GM12878 (cell line): ENCODE data around the gene NIPAL4. TPM values are rescaled to one million over a fixed set of nuclear protein-coding genes. Genes with fewer than 3 reads are reported as not detected.

ENCODE experiments used
- BACH1 ChIP-seq: fragments of 450-650 bp; IDR thresholded peaks from 2 replicates; pipeline ENCODE4 v1.6.1; 2017; ENCODE audit warnings: mild to moderate bottlenecking, borderline replicate concordance
- CHD2 ChIP-seq: IDR thresholded peaks from 2 replicates; pipeline ENCODE4 v1.6.1; 2011; ENCODE audit warnings: low read depth, low read length, improper control_type of control experiment, borderline replicate concordance
- EED ChIP-seq: sonication (generic); IDR thresholded peaks from 2 replicates; pipeline ENCODE4 v1.6.1; 2016; ENCODE audit warnings: antibody characterized with exemption, low read depth
- KDM1A ChIP-seq: fragments of 200-600 bp; sonication (generic); IDR thresholded peaks from 2 replicates; pipeline ENCODE4 v1.6.1; 2016; ENCODE audit warnings: borderline replicate concordance
- LARP7 ChIP-seq: fragments of 450-650 bp; IDR thresholded peaks from 2 replicates; pipeline ENCODE4 v1.6.1; 2017; ENCODE audit warnings: mild to moderate bottlenecking
- NFXL1 ChIP-seq: fragments of 450-650 bp; IDR thresholded peaks from 2 replicates; pipeline ENCODE4 v1.6.1; 2017; ENCODE audit warnings: antibody characterized with exemption, mild to moderate bottlenecking, borderline replicate concordance
- NR2F1 ChIP-seq: fragments of 450-650 bp; conservative IDR thresholded peaks from 2 replicates; pipeline ENCODE4 v1.6.1; 2017; ENCODE audit warnings: mild to moderate bottlenecking
- ZNF24 ChIP-seq: fragments of 450-650 bp; IDR thresholded peaks from 2 replicates; pipeline ENCODE4 v1.6.1; 2017; ENCODE audit warnings: antibody characterized with exemption, mild to moderate bottlenecking
- ZNF622 ChIP-seq: fragments of 450-650 bp; IDR thresholded peaks from 2 replicates; pipeline ENCODE4 v1.6.1; 2017; ENCODE audit warnings: mild to moderate bottlenecking, inconsistent platforms
- polyA plus RNA-seq, 11 experiments: library from polyadenylated mRNA; depleted of rRNA in 4 of 11; unstranded in 6 of 11; stranded (reverse) in 5 of 11; fragments of >200 nt; fragmentation: Nextera tagmentation in 4 of 11; fragmentation: Illumina TruSeq in 1 of 11; extraction: Ambion mirVana in 4 of 11; extraction: Trizol in 1 of 11; gene quantifications; 1 replicate in 1 of 11; 2 replicates in 10 of 11; pipeline versions ENCODE4 v1.2.1 to v1.2.3, GENCODE V29; 2011 to 2016; ENCODE audit warnings: inconsistent platforms in 2 of 11, missing spikeins in 2 of 11, low read depth in 1 of 11
- total RNA-seq, 4 experiments: library from RNA; depleted of rRNA in 3 of 4; stranded (reverse); fragments of >200 nt in 3 of 4; fragmentation: Illumina TruSeq in 1 of 4; extraction: Trizol in 1 of 4; gene quantifications; 2 replicates each; pipeline versions ENCODE4 v1.2.1 to v1.2.3, GENCODE V29; 2013 to 2021
- TF ChIP-seq, protein P1 (sequence below): fragments of 450-650 bp; IDR thresholded peaks from 2 replicates; pipeline ENCODE4 v1.6.1; 2017; ENCODE audit warnings: mild to moderate bottlenecking, moderate library complexity

NIPAL4 gene
- total and polyA plus RNA-seq, 10 of the 15 experiments (the other 5 are each of a cell fraction or from before 2014, with no cell fraction given), result 0.11 to 15.5 (median 5.9) TPM

DNA sequence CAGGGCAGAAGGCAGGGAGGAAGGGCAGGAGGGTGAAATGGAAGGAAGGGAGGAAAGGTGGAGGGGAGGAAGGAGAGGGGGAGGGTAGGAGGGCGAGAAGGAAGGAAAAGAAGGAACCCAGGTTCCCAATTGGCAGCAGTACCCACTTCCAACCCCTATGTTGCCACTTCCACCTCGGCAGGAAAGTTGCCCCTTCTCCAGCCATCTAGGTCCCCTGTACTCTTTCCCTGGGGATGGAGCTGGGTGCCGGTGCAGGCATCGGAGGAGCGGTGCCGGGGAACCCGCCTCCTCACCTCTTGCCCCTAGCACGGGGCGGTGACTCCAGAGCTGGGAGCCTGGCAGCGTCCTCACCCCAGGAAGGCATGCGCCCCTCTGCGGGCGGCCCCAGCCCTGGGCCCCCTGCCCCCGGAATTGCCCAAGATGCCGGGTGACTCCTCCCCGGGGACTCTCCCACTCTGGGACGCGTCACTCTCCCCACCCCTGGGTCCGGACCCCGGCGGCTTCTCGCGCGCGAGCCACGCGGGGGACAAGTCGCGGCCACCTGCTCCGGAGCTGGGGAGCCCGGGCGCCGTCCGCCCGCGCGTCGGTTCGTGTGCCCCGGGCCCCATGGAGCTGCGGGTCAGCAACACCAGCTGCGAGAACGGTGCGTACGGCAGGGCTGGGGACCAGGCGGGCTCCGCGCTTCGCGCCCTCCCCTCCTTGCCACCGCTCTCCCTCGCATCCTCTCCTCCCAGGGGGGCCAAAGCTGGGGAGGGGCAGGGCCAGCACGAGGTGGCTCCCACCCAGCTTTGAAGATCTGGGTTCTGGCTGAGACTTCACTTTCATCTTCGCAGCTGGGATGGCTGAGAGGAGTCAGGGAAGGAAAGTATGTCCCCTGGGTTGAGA lies at the start of gene NIPAL4 (continued):
- TF ChIP-seq, protein P1, sequence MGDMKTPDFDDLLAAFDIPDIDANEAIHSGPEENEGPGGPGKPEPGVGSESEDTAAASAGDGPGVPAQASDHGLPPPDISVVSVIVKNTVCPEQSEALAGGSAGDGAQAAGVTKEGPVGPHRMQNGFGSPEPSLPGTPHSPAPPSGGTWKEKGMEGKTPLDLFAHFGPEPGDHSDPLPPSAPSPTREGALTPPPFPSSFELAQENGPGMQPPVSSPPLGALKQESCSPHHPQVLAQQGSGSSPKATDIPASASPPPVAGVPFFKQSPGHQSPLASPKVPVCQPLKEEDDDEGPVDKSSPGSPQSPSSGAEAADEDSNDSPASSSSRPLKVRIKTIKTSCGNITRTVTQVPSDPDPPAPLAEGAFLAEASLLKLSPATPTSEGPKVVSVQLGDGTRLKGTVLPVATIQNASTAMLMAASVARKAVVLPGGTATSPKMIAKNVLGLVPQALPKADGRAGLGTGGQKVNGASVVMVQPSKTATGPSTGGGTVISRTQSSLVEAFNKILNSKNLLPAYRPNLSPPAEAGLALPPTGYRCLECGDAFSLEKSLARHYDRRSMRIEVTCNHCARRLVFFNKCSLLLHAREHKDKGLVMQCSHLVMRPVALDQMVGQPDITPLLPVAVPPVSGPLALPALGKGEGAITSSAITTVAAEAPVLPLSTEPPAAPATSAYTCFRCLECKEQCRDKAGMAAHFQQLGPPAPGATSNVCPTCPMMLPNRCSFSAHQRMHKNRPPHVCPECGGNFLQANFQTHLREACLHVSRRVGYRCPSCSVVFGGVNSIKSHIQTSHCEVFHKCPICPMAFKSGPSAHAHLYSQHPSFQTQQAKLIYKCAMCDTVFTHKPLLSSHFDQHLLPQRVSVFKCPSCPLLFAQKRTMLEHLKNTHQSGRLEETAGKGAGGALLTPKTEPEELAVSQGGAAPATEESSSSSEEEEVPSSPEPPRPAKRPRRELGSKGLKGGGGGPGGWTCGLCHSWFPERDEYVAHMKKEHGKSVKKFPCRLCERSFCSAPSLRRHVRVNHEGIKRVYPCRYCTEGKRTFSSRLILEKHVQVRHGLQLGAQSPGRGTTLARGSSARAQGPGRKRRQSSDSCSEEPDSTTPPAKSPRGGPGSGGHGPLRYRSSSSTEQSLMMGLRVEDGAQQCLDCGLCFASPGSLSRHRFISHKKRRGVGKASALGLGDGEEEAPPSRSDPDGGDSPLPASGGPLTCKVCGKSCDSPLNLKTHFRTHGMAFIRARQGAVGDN, result no peak
- TF ChIP-seq LARP7 (peak; percentile 21; the same call in 1 of the 2 replicates), NFXL1 (no peak), KDM1A (no peak), CHD2 (no peak), ZNF622 (no peak), BACH1 (peak; percentile 21; the same call in 1 of the 2 replicates), ZNF24 (no peak), NR2F1 (0 out of 2 replicates have a peak, but pooled peaks have one; percentile 21), EED (no peak)
- TF ChIP-seq, all 136 proteins: peak for 4
